Measurements from ENCODE around the gene WDR1. TPM values are rescaled to one million over a fixed set of nuclear protein-coding genes. Genes with fewer than 3 reads are reported as not detected.

The WDR1 gene
- total RNA-seq, 1 experiment from 2014 or later: 223 TPM

DNA sequence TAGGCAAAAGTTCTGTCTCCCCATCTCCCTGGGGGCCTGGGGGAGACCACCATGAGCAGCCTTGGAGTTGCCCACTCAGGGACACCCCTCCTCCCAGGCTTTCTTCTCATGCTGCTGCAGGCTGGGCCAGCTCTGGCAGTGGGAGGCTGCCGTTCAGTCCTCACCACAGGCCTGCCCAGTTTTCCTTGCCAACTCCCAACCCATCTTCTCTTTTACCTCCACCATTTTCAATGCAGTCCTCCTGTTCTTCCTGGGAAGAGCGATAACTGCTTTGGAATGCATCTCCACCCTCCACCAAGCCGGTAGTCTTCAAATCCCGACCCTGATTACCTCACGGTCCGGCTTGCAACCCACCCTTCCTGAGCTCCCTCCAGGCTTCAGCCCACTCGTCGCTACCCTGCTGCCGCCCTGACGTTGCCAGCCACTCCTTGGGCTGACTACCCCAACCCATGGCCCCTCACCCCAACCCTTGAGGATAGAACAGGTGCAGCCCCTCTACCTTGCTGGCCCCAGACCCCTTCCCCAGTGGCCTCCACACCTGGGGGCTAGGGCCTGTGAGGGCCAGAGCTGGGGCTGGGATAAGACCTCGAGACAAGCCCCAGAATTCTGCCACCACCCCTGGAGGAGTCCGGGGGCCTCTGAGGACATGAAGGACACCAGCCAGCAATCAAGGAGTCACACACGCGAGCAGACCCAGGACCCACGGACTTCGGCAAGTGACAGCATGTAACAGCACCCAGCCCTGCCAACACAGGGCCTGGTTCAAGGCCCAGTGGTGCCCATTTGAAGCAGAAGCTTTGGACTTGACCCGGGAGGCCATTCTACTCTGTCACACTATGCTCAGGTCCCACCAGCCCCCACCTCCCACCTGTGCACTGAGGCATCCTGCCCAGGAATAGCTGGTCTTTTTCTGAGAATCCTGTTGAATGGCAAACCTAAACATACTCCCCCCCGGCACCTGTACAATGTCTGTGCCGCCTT lies 9.2 kb downstream of the WDR1 start:
- Histone ChIP-seq H3K27ac (ENCODE audit: low read depth, low read length) (peak overlapping the region; percentile 60), H3K27me3 (ENCODE audit: insufficient read depth, low read length) (no peaks in the 10 kb centered on the region), H2AFZ (ENCODE audit: low read depth, low read length, poor library complexity, severe bottlenecking) (no peak overlapping the region), H3K4me2 (ENCODE audit: low read length) (peak overlapping the region; percentile 74), H3K4me3 (replicated peaks in 1 of 2; ENCODE audit: low read depth in 1 of 2, low read length in 2 of 2) (no peak overlapping the region), H3K9ac (ENCODE audit: low read length) (peak overlapping the region; percentile 40), H4K20me1 (ENCODE audit: insufficient read depth) (peaks cover 5% of the 10 kb centered on the region; the same call in 1 of the 2 replicates), H3K36me3 (ENCODE audit: control insufficient read depth in 1 of 2, insufficient read depth in 2 of 2, low read length in 2 of 2) (peaks cover 26 to 37% of the 10 kb centered on the region in 2 experiments), H3K79me2 (ENCODE audit: insufficient read depth, low read length) (peaks cover 100% of the 10 kb centered on the region), H3K4me1 (ENCODE audit: control insufficient read depth in 1 of 2, insufficient read depth in 2 of 2, low read length in 2 of 2) (peaks cover 13 to 62% of the 10 kb centered on the region in 2 experiments), H3K9me2 (ENCODE audit: insufficient read depth) (no peaks in the 10 kb centered on the region), H3K9me3 (ENCODE audit: control insufficient read depth in 1 of 2, insufficient read depth in 1 of 2, low read depth in 1 of 2, low read length in 2 of 2) (no peaks in the 10 kb centered on the region)
- TF ChIP-seq ZFX (IDR thresholded peaks at IDR 0.05) (no peak), JUND (IDR thresholded peaks at IDR 0.05) (no peak), CEBPB (IDR thresholded peaks at IDR 0.05; ENCODE audit: low read depth) (no peak), POLR2A (IDR thresholded peaks at IDR 0.05; ENCODE audit: borderline replicate concordance, extremely low read depth, insufficient read depth, insufficient read length) (no peak), EGR1 (IDR thresholded peaks at IDR 0.05; ENCODE audit: low read depth) (no peak), TCF7L2 (IDR thresholded peaks at IDR 0.05; ENCODE audit: borderline replicate concordance, extremely low read depth, insufficient read depth, insufficient read length) (no peak), POLR2AphosphoS5 (IDR thresholded peaks at IDR 0.05; ENCODE audit: low read depth, low read length) (no peak), ELF1 (IDR thresholded peaks at IDR 0.05; ENCODE audit: borderline replicate concordance, low read depth) (no peak), ATF3 (IDR thresholded peaks at IDR 0.05) (no peak), RAD21 (IDR thresholded peaks at IDR 0.05; ENCODE audit: low read depth) (no peak), SP1 (IDR thresholded peaks at IDR 0.05; ENCODE audit: low read depth) (no peak), SIN3A (IDR thresholded peaks at IDR 0.05; ENCODE audit: low read depth) (no peak), EZH2phosphoT487 (IDR thresholded peaks at IDR 0.05; ENCODE audit: borderline replicate concordance) (no peak), ZBTB33 (IDR thresholded peaks at IDR 0.05; ENCODE audit: extremely low read depth, insufficient replicate concordance, low read length) (no peak)
- TF ChIP-seq, protein P1, sequence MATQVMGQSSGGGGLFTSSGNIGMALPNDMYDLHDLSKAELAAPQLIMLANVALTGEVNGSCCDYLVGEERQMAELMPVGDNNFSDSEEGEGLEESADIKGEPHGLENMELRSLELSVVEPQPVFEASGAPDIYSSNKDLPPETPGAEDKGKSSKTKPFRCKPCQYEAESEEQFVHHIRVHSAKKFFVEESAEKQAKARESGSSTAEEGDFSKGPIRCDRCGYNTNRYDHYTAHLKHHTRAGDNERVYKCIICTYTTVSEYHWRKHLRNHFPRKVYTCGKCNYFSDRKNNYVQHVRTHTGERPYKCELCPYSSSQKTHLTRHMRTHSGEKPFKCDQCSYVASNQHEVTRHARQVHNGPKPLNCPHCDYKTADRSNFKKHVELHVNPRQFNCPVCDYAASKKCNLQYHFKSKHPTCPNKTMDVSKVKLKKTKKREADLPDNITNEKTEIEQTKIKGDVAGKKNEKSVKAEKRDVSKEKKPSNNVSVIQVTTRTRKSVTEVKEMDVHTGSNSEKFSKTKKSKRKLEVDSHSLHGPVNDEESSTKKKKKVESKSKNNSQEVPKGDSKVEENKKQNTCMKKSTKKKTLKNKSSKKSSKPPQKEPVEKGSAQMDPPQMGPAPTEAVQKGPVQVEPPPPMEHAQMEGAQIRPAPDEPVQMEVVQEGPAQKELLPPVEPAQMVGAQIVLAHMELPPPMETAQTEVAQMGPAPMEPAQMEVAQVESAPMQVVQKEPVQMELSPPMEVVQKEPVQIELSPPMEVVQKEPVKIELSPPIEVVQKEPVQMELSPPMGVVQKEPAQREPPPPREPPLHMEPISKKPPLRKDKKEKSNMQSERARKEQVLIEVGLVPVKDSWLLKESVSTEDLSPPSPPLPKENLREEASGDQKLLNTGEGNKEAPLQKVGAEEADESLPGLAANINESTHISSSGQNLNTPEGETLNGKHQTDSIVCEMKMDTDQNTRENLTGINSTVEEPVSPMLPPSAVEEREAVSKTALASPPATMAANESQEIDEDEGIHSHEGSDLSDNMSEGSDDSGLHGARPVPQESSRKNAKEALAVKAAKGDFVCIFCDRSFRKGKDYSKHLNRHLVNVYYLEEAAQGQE (IDR thresholded peaks at IDR 0.05; ENCODE audit: low read depth): no peak
- ATAC-seq (peak; percentile 54), DNase-seq (ENCODE audit: low read depth, low spot score) (no peak)
- ChIA-PET RAD21 (ENCODE audit: low non-redundant PET in 1 of 2, low total read pairs in 2 of 2, uncharacterized antibody in 2 of 2, unreplicated experiment in 2 of 2) (no interaction called here), CTCF (interaction anchor here (1.2 to 1.5 kb wide), 2 partner anchors 9 to 18 kb away, joined by 3 to 4 read pairs; partner anchors contain the start of gene WDR1), POLR2A (interaction anchor here (4.5 kb wide), 1 partner anchor 10 kb away, joined by 38 read pairs; the partner anchor contains the start of gene WDR1)
- BruUV-seq (replicated peaks): no TSS peak
- intact Hi-C loops (cut with micrococcal nuclease): no loop called here
